ENCODE data around the gene WDR54. TPM values are rescaled to one million over a fixed set of nuclear protein-coding genes. Genes with fewer than 3 reads are reported as not detected.
"Not testable (repeated sequence)": the region's sequence is repeated elsewhere in the genome, so short reads cannot be mapped to it uniquely, and the experiment has no call there.

Gene WDR54
- polyA plus RNA-seq, 4 donors, result 25.2 to 42.7 (median 36.2) TPM

- no peak for DNase-seq (ENCODE audit: low read depth in 4 of 4, low spot score in 3 of 4)
Observed at GRCh38 chr2:74450570-74451190, 29.1 kb downstream of the WDR54 start.

GRCh38 chr2:74454654-74455511 lies 33.4 kb downstream of the WDR54 start, which contains the start of gene INO80B:
TSS of gene INO80B (plus strand) at chr2:74455087. CDS start at chr2:74455117, 30 bp downstream.
- DNase-seq (ENCODE audit: low read depth in 4 of 4, low spot score in 3 of 4), result peak; percentile 96 to 99 (median 98)

GRCh38 chr2:74457129-74457548 lies 35.6 kb downstream of the WDR54 start:
- DNase-seq (ENCODE audit: low read depth in 4 of 4, low spot score in 3 of 4), result no peak

DNA sequence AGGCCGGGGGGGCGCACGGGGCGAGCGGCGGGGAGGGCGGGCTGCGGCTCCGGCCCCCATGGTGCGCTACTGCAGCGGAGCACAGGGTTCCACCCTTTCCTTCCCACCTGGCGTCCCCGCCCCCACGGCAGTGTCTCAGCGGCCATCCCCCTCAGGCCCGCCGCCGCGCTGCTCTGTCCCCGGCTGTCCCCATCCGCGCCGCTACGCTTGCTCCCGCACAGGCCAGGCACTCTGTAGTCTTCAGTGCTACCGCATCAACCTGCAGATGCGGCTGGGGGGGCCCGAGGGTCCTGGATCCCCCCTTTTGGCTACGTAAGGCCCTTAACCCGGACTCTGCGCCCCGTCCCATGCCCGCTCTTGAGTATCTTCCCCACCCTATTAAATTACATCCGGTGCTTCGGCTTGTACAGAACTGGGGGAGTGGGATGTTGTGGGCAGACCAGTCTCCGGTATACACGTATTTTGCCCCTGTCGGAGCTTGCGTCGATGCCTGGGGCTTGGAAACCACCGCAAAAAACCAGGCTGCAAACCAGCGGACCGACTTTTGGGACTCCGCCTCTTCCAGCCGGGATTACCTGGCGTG lies 36.1 kb downstream of the WDR54 start:
- DNase-seq (ENCODE audit: low read depth in 4 of 4, low spot score in 3 of 4), result peak in 1 of 4 donors; percentile 38

DNA sequence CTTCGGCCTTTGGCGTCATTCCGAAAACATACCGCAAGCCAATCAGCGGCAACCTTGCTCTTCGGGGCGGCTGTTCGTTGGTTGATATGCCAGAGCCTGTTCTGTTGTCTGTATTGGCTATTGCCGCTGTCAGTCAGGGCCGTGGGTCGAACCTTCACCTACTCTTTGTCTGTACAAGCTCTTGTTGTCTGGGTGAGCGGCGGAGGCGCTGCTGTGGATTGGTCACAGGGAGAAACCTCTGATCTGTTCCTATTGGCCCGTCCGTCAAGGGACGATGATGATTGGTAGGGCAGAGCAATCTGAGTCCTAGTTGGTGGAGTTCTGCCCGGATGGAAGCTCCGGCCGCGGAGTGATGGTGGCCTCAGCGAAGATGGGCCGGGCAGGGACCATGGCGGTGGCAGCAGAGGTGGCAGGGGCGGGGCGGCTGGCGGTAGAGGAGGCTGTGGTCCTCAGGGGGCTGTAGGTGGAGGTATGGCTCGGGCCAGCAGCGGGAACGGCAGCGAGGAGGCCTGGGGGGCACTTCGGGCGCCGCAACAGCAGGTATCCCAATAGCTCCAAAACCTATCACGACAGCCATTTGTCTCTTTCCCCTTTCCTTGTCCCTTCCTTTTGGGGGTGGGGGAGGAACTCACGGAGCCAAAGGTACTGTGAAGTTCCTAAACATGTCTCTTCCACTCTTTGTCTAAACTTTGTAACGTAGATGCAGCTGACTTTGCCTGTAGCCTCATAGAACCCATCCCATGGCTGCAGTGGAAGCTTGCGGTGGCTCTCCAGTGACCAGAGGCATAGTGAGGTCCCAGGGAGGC lies 36.8 kb downstream of the WDR54 start, which contains the start of gene WBP1:
WBP1 (plus strand) TSS at position 307 of the 806 bp plus-strand sequence; CDS start at position 472, 165 bp downstream.
- peak; percentile 100 for DNase-seq (ENCODE audit: low read depth in 4 of 4, low spot score in 3 of 4)

DNA sequence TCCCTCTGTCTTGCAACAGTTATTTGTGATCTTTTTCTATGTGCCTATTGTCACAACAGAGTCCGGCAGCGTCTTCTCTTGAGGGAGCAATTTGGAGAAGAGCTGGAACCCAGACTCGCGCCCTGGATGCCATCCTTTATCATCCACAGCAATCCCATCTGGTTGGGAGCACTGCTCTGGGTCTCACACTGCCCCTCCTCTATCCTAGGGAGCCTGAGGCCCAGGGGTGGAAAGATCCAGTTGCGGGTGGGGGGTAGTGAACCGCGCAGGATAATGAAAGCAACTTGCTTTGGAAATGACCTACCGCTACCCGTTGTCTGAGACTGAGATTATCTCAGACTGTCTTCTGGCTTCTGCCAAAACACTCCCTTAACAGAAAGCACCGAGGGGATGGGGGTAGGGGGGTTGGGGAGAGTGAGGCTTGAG lies 37.4 kb downstream of the WDR54 start:
- no peak for DNase-seq (ENCODE audit: low read depth in 4 of 4, low spot score in 3 of 4)

GRCh38 chr2:74459503-74460118 lies 38.1 kb downstream of the WDR54 start:
- DNase-seq (ENCODE audit: low read depth in 4 of 4, low spot score in 3 of 4), result not testable (repeated sequence)

DNA sequence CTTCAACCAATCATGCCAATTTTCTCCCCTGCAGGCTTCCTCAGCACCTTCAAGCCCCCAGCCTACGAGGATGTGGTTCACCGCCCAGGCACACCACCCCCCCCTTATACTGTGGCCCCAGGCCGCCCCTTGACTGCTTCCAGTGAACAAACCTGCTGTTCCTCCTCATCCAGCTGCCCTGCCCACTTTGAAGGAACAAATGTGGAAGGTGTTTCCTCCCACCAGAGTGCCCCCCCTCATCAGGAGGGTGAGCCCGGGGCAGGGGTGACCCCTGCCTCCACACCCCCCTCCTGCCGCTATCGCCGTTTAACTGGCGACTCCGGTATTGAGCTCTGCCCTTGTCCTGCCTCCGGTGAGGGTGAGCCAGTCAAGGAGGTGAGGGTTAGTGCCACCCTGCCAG lies 38.7 kb downstream of the WDR54 start:
- DNase-seq (ENCODE audit: low read depth in 4 of 4, low spot score in 3 of 4), result not testable (repeated sequence)

DNA sequence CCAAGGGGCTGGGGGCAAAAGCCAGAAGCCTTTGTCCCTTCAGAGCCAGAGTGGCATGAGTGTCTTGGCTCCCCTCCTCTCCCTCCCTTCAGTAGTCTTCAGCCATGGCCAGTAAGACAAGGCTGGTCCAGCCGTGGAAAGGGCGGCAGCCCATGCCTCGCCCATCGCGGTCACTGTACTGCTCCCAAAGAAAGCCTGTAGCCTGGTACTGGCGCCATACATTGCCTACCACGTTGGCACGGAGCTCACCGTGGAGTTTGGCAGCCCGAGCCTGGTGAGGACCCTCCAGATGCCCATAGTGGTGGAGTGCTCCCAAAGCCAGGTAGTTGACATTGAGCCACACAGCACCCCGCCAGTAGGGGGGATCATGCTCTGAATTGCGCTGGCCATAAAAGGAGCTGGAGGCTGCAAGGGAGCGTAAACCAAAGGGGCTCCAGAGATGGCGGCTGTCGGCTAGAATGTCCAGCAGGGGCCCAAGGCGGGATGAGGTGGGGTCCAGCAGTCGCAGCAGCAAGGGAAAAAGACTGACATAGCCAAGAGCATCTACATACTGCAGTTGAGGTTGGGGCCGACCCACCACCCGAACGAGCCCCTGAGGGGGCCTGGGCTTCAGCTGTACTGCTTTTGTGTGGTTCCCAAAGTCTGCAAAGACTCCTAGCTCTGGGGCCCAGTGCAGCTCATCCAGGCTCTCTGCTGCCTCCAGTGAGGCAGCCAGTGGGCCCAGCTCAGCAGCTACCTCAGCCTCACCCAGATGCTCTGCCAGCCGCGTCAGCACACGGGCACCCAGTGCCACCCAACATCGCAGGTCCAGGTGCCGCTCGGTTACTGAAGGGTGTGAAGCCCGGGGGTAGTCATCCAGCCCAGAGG lies 39.9 kb downstream of the WDR54 start:
- DNase-seq (ENCODE audit: low read depth in 4 of 4, low spot score in 3 of 4), result no peak

- no peak for DNase-seq (ENCODE audit: low read depth in 4 of 4, low spot score in 3 of 4)
Observed at GRCh38 chr2:74462054-74462785, 40.7 kb downstream of the WDR54 start.

DNA sequence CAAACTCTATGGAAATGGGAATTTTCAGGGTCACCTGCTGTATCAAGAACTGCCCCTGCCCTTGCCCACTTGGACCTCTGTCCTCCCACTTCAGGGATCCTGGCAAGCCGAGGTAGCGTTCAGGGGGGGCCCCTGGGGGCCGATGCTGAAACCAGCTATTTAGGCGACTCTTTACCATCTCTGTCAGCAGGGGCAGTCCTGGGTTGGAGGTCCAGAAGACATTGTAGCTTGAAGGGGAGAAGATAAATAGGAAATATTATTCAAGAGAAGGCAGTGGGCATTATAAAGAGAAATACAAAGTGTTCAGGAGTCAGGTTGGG lies 41.2 kb downstream of the WDR54 start:
- no peak for DNase-seq (ENCODE audit: low read depth in 4 of 4, low spot score in 3 of 4)

DNA sequence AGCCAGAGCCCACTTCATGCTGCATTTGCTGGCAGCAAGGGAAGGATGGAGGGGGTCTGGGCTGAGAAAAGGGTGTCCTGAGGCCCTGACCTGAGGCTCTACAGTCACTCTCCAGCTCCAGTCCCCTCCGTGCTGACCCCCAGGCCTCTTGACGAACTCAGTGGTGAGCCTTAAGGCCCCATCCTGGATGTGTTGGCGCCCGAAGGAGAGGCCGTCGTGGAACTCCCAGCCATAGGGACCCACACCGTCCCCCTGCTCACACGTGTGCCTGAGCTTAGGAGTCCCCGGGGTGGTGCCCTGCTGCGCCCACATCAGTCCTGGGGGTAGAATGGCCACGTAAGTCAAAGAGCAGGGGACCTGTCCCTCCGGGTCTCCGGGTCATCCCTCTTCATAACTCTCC lies 42.9 kb downstream of the WDR54 start:
- no peak for DNase-seq (ENCODE audit: low read depth in 4 of 4, low spot score in 3 of 4)

DNA sequence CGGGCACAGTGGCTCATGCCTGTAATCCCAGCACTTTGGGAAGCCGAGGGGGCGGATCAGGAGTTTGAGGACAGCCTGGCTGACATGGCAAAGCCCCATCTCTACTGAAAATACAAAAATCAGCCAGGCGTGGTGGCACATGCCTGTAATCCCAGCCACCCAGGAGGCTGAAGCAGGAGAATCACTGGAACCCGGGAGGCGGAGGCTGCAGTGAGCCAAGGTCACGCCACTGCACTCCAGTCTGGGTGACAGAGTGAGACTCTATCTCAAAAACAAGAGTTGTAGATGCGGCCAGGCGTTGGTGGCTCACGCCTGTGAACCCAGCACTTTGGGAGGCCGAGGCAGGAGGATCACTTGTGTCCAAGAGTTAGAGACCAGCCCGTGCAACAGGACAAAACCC lies 49.2 kb downstream of the WDR54 start:
- DNase-seq (ENCODE audit: low read depth in 4 of 4, low spot score in 3 of 4), result not testable (repeated sequence)

DNA sequence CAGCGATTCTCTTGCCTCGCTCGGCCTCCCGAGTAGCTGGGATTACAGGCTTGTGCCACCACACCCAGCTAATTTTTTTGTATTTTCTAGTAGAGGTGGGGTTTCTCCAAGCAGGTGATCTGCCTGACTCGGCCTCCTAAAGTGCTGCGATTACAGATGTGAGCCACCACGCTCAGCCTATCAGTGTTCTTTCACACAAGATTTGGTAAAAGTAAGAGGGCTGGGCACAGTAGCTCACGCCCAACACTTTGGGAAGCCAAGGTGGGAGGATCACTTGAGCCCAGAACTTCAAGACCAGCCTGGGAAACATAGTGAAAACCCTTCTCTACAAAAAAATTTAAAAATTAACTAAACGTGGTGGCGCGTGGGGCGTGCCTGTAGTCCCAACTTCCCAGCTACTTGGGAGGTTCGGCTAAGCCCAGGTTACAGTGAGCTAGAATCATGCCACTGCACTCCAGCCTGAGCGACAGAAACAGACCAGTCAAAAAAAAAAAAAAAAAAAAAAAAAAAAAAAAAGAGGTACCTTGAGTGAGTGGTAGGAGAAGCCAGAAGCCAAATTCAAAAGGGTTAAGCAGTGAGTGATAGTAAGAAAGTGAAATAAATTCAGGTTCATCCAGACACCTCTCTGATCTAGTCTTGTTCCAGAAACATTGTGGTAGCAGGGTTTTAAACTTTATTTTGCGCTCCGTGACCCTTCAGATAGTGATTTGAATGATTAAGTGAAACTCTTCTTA lies 50.0 kb downstream of the WDR54 start:
- DNase-seq (ENCODE audit: low read depth in 4 of 4, low spot score in 3 of 4), result no peak

- DNase-seq (ENCODE audit: low read depth in 4 of 4, low spot score in 3 of 4), result peak; percentile 87 to 93 (median 92)
Observed at GRCh38 chr2:74472086-74472944, 50.8 kb downstream of the WDR54 start, which contains the start of gene MRPL53. TSS of gene MRPL53 (minus strand) at chr2:74472680. CDS start at chr2:74472660, 20 bp downstream.

- no peak for DNase-seq (ENCODE audit: low read depth in 4 of 4, low spot score in 3 of 4)
Observed at GRCh38 chr2:74472945-74473258, 51.4 kb downstream of the WDR54 start.

DNA sequence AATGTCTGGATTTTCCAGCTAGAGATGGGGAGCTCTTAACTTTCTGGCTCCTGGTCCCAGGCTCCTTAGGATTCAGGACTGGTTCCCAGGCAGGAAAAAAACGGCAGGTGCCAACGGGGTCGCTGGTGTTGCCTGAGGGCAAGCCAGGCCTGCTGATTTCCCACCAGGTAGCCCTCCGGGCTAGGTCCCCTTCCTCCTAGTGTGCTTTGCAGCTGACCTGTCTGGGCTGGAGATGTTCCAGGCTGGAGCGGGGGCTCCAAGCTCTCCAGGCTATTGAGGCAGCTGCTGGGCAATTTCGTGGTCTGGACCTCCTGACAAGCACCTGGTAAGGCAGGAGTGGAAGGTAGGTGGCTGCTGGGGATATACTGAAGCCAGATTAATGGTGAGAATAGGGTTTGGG lies 53.0 kb downstream of the WDR54 start:
- no peak for DNase-seq (ENCODE audit: low read depth in 4 of 4, low spot score in 3 of 4)
